DND-41 (cell line): Measurements from ENCODE around the gene PER1.

ENCODE experiments used
- EZH2 ChIP-seq: IDR thresholded peaks from 3 replicates; pipeline ENCODE4 v1.6.1; 2012; ENCODE audit warnings: borderline replicate concordance, low read depth, mild to moderate bottlenecking, moderate library complexity, low read length, inconsistent platforms; ENCODE audit not compliant: severe bottlenecking
- TF ChIP-seq, protein P1 (sequence below): IDR thresholded peaks from 2 replicates; pipeline ENCODE4 v1.5.1; 2012; ENCODE audit warnings: borderline replicate concordance, low read length, moderate library complexity, mild to moderate bottlenecking; ENCODE audit not compliant: poor library complexity, severe bottlenecking; ENCODE audit errors: extremely low read depth

GRCh38 chr17:8138672-8139371 is 13.4 kb downstream of the PER1 start:
- TF ChIP-seq, protein P1, sequence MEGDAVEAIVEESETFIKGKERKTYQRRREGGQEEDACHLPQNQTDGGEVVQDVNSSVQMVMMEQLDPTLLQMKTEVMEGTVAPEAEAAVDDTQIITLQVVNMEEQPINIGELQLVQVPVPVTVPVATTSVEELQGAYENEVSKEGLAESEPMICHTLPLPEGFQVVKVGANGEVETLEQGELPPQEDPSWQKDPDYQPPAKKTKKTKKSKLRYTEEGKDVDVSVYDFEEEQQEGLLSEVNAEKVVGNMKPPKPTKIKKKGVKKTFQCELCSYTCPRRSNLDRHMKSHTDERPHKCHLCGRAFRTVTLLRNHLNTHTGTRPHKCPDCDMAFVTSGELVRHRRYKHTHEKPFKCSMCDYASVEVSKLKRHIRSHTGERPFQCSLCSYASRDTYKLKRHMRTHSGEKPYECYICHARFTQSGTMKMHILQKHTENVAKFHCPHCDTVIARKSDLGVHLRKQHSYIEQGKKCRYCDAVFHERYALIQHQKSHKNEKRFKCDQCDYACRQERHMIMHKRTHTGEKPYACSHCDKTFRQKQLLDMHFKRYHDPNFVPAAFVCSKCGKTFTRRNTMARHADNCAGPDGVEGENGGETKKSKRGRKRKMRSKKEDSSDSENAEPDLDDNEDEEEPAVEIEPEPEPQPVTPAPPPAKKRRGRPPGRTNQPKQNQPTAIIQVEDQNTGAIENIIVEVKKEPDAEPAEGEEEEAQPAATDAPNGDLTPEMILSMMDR, result peak; percentile 86
- TF ChIP-seq EZH2, result no peak
